Thoracic aorta (tissue), 2 donors: Measurements from ENCODE around the gene SDK1. TPM values are rescaled to one million over a fixed set of nuclear protein-coding genes. Genes with fewer than 3 reads are reported as not detected.

Experiments
- ATAC-seq: fragments of 150-250 bp; one replicate; pipeline ENCODE4 v1.8.0; 2017; ENCODE audit warnings: low read depth; ENCODE audit not compliant: insufficient number of reproducible peaks, low FRiP score
- DNase-seq: peaks from one replicate; pipeline ENCODE4 v3.0.0-alpha.2; 2020; ENCODE audit warnings: low spot score
- H3K27ac ChIP-seq, 2 donors: fragments of 200-600 bp; sonication (generic); 1 replicate in 1 of 2; 2 replicates in 1 of 2; pipeline ENCODE4 v1.5.1; 2016; ENCODE audit warnings: mild to moderate bottlenecking in 2 of 2, moderate library complexity in 2 of 2
- H3K27me3 ChIP-seq: fragments of 200-600 bp; sonication (generic); replicated peaks from 2 replicates; pipeline ENCODE4 v1.6.0; 2016; ENCODE audit warnings: mild to moderate bottlenecking; ENCODE audit not compliant: insufficient read depth
- H3K36me3 ChIP-seq: fragments of 200-600 bp; sonication (generic); one replicate; pipeline ENCODE4 v1.5.1; 2016
- H3K4me1 ChIP-seq, 2 donors: fragments of 200-600 bp; sonication (generic); 1 replicate in 1 of 2; 2 replicates in 1 of 2; pipeline versions ENCODE4 v1.5.1 to v1.6.0; 2016; ENCODE audit warnings: low read depth in 2 of 2, mild to moderate bottlenecking in 1 of 2; ENCODE audit not compliant: control insufficient read depth in 1 of 2
- H3K4me3 ChIP-seq: fragments of 200-600 bp; sonication (generic); 2 replicates; pipeline ENCODE4 v1.5.1; 2016; ENCODE audit warnings: mild to moderate bottlenecking
- H3K9me3 ChIP-seq: fragments of 200-600 bp; sonication (generic); 2 replicates; pipeline ENCODE4 v1.5.1; 2016
- total RNA-seq, 2 donors: library from RNA; depleted of rRNA; stranded (reverse); fragments of >200 nt; gene quantifications; one replicate each; pipeline versions ENCODE4 v1.1.0 to v1.2.3, GENCODE V29; 2016
- TF ChIP-seq, protein P1 (sequence below): fragments of 200-600 bp; sonication (generic); IDR thresholded peaks from one replicate; pipeline ENCODE4 v1.5.1; 2019; ENCODE audit warnings: antibody characterized with exemption

The SDK1 gene
- total RNA-seq, 2 donors from 2014 or later, result 27.5 to 29.2 TPM

DNA sequence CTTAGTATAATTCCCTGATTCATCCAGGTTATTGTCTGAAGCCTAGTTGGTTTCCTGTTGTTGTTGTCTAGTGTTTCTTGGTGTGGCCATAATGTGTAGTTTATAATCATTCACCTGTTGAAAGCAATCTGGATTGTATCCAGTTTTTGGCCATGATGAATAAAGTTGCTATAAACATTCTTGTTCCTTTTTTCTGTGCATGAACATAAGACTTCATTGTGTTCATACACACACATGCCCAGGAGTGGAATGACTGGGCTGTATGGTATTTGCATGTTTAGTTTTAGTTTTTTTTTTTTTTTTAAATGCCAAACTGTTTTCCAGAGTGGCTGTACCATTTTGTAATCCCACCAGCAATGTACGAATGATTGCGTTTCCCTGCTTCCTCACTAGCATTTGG is 349.8 kb downstream of the SDK1 start:
- Histone ChIP-seq H3K9me3 (no peaks in the 10 kb centered on the region), H3K27me3 (no peaks in the 10 kb centered on the region), H3K27ac (no peak overlapping the region), H3K4me3 (no peak overlapping the region), H3K36me3 (peaks cover 3% of the 10 kb centered on the region), H3K4me1 (no peaks in the 10 kb centered on the region)
- DNase-seq, result no peak
- TF ChIP-seq, protein P1, sequence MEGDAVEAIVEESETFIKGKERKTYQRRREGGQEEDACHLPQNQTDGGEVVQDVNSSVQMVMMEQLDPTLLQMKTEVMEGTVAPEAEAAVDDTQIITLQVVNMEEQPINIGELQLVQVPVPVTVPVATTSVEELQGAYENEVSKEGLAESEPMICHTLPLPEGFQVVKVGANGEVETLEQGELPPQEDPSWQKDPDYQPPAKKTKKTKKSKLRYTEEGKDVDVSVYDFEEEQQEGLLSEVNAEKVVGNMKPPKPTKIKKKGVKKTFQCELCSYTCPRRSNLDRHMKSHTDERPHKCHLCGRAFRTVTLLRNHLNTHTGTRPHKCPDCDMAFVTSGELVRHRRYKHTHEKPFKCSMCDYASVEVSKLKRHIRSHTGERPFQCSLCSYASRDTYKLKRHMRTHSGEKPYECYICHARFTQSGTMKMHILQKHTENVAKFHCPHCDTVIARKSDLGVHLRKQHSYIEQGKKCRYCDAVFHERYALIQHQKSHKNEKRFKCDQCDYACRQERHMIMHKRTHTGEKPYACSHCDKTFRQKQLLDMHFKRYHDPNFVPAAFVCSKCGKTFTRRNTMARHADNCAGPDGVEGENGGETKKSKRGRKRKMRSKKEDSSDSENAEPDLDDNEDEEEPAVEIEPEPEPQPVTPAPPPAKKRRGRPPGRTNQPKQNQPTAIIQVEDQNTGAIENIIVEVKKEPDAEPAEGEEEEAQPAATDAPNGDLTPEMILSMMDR, result no peak
- no peak for ATAC-seq

DNA sequence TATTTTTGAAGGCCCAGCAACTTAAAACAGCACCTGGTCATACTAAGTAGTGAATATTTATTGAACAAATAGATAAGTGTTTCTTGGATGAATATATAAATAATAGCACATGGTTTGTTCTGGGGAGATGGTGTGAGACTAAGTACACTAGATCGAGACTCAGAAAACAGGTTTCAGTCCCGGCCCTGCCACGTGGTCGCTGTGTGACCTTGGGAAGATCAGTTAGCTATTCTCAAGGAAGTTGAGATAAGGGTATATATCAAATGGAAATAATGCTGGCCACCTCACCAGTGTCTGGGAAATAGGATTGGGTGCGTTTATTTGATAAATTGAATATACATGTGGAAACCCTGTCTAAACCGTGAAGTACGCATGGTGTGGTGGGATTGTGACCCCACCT is 354.6 kb downstream of the SDK1 start:
- Histone ChIP-seq H3K9me3 (no peaks in the 10 kb centered on the region), H3K27ac (no peak overlapping the region), H3K4me3 (no peak overlapping the region), H3K36me3 (no peaks in the 10 kb centered on the region), H3K27me3 (no peaks in the 10 kb centered on the region), H3K4me1 (no peaks in the 10 kb centered on the region)
- TF ChIP-seq, protein P1, result no peak
- DNase-seq, result no peak
- no peak for ATAC-seq

DNA sequence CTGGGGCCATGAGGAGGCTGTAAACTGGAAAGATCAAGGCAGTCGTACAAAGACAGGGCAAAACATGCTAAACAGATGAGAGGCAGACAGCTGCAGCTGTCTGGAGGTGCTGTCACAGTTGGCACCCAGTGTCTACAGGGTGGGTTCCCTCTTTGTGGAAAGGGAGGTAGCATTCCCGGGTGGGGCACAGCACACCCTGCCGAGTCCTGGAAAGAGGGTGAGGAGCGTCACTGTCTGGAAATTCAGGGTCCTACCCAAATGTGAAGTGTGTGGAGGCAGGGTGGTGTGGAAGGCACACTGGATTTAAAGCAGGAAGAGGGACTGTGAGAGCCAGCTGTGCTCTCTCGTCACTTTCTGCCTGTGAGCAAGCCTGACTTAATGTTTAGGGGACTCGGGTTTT is 356.2 kb downstream of the SDK1 start:
- Histone ChIP-seq H3K9me3 (no peaks in the 10 kb centered on the region), H3K4me1 (no peaks in the 10 kb centered on the region), H3K27me3 (no peaks in the 10 kb centered on the region), H3K27ac (no peak overlapping the region), H3K36me3 (no peaks in the 10 kb centered on the region), H3K4me3 (no peak overlapping the region)
- DNase-seq (no peak), ATAC-seq (no peak)
- TF ChIP-seq, protein P1, result no peak

DNA sequence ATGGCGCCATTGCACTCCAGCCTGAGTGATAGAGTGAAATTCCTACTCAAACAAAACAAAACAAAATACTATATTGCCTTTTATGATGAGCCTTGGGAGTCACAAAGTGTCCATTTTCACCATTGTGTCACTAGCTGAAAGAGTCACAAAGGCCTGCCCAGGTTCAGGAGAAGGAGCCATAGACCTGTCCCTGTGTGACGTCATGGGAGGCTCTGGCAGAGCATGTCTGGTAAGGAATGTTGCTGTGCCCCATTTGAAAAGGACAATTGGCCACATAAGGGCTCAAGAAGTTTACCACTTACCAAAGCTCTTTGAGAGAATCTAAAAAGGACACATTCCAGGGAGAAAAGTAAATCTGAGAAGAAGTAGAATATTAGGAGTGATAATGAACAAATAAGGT is 367.7 kb downstream of the SDK1 start:
- ATAC-seq, result no peak
- Histone ChIP-seq H3K36me3 (no peaks in the 10 kb centered on the region), H3K4me3 (no peak overlapping the region), H3K27me3 (no peaks in the 10 kb centered on the region), H3K9me3 (no peaks in the 10 kb centered on the region), H3K4me1 (peaks cover 0 to 6% of the 10 kb centered on the region in 2 donors), H3K27ac (no peak overlapping the region)
- no peak for DNase-seq
- TF ChIP-seq, protein P1, result no peak

DNA sequence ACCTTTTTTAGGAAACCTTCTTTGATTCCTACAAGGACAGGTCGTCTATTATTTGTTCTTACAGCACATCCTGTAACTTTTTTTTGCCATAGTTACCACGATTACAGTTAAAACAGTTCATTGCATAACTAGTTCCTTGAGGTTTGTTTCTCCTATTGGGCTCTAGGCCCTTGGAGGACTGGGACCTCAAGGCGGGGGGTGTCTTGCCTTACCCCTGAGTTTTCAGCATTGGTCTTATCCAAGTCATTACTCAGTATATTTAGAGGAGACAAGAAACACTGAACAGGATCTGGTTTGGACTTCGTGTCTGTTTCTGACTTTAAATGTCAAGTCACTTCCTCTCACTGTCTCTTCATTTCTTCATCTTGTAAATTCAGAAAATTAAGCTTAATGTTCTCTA is 369.8 kb downstream of the SDK1 start:
- TF ChIP-seq, protein P1, result no peak
- ATAC-seq (no peak), DNase-seq (no peak)
- Histone ChIP-seq H3K9me3 (no peaks in the 10 kb centered on the region), H3K36me3 (no peaks in the 10 kb centered on the region), H3K27ac (no peak overlapping the region), H3K4me1 (no peaks in the 10 kb centered on the region), H3K27me3 (no peaks in the 10 kb centered on the region), H3K4me3 (no peak overlapping the region)
